ENCODE measurements around the gene GAK.

DNA sequence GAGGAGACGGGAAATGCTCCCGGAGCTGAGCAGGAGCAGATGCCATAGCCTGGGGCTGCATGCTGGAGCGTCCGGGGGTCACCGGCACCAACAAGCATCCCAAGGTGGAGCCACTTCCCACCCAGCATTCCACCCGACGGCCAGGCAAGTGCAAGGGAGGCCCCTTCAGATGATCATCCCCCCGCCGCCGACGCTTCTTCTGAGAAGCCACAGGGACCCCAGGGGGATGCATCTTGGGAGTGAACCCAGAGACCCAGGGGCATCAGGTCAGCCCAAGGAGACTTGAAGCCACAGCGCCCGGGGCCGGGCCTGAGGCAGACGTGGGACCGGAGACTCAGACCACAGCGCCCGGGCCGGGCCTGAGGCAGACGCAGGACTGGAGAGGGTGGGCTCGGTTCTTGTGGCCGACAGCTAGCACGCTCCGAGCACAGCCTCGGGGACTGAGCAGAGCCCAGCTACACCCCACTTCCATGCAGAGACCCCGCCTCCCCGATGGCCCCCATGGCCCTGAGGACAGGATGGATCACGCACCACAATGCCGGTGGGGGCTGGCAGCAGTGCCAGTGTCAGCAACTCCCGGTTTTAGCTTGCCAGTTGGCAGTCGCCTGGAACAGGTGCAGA, 73.2 kb downstream of the GAK start:
- TF ChIP-seq, protein P1, sequence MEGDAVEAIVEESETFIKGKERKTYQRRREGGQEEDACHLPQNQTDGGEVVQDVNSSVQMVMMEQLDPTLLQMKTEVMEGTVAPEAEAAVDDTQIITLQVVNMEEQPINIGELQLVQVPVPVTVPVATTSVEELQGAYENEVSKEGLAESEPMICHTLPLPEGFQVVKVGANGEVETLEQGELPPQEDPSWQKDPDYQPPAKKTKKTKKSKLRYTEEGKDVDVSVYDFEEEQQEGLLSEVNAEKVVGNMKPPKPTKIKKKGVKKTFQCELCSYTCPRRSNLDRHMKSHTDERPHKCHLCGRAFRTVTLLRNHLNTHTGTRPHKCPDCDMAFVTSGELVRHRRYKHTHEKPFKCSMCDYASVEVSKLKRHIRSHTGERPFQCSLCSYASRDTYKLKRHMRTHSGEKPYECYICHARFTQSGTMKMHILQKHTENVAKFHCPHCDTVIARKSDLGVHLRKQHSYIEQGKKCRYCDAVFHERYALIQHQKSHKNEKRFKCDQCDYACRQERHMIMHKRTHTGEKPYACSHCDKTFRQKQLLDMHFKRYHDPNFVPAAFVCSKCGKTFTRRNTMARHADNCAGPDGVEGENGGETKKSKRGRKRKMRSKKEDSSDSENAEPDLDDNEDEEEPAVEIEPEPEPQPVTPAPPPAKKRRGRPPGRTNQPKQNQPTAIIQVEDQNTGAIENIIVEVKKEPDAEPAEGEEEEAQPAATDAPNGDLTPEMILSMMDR (IDR thresholded peaks at IDR 0.05), result no peak
- TF ChIP-seq EZH2 (IDR thresholded peaks at IDR 0.05) (no peak), EZH2phosphoT487 (IDR thresholded peaks at IDR 0.05) (no peak)
